Adrenal gland (tissue), 12 donors: Measurements from ENCODE around the gene OSBPL10. TPM values are rescaled to one million over a fixed set of nuclear protein-coding genes. Genes with fewer than 3 reads are reported as not detected.

ENCODE experiments used
- DNase-seq, 7 donors: peaks; one replicate each; pipeline ENCODE4 v3.0.0-alpha.2; 2019 to 2020
- H3K27ac ChIP-seq, 5 donors: fragments of 200-600 bp; sonication (generic) in 4 of 5; 1 replicate in 3 of 5; 2 replicates in 2 of 5; pipeline versions ENCODE4 v1.5.1 to v1.8.0; 2016 to 2020; ENCODE audit warnings: mild to moderate bottlenecking in 1 of 5
- H3K27me3 ChIP-seq: fragments of 200-600 bp; 2 replicates; pipeline ENCODE4 v1.8.0; 2021
- H3K36me3 ChIP-seq, 2 donors: fragments of 200-600 bp; replicated peaks in 1 of 2; 1 replicate in 1 of 2; 2 replicates in 1 of 2; pipeline versions ENCODE4 v1.5.1 to v1.8.0; 2018 to 2022
- H3K4me1 ChIP-seq, 2 donors: fragments of 200-600 bp; replicated peaks in 1 of 2; 1 replicate in 1 of 2; 2 replicates in 1 of 2; pipeline versions ENCODE4 v1.5.1 to v1.8.0; 2018 to 2021
- H3K4me3 ChIP-seq, 4 donors: fragments of 200-600 bp; sonication (generic) in 3 of 4; one replicate each; pipeline ENCODE4 v1.5.1; 2016 to 2018
- H3K9me3 ChIP-seq, 3 donors: fragments of 200-600 bp; sonication (generic) in 1 of 3; replicated peaks in 1 of 3; 1 replicate in 2 of 3; 2 replicates in 1 of 3; pipeline versions ENCODE4 v1.5.1 to v1.8.0; 2016 to 2021
- POLR2A ChIP-seq, 2 donors: fragments of 450-650 bp; IDR thresholded peaks; one replicate each; pipeline ENCODE4 v1.6.1; 2017; ENCODE audit warnings: antibody characterized with exemption in 2 of 2, mild to moderate bottlenecking in 2 of 2, moderate library complexity in 1 of 2
- WGBS, 4 donors: extraction: QIAGEN DNeasy Blood & Tissue Kit in 2 of 4; methylation state at CpG; one replicate each; pipeline versions ENCODE4 v1.1.5 to v1.1.7; 2013 to 2017; 5-methylcytosine and 5-hydroxymethylcytosine counted together
- intact Hi-C, 2 donors: fragments of 100-400 bp; cut with DNase I; formaldehyde crosslinking; loops; one replicate each; pipeline versions ENCODE4 v1.14.1 to v1.15.0; 2022 to 2023
- polyA plus RNA-seq, 3 donors: library from polyadenylated mRNA; stranded (reverse); fragments of 200-250 nt in 2 of 3; fragments of 350-450 nt in 1 of 3; fragmentation: Illumina TruSeq in 1 of 3; extraction: RNeasy Lipid Tissue Mini Kit (QIAGEN cat#74804) in 1 of 3; gene quantifications; one replicate each; pipeline ENCODE4 v1.2.3, GENCODE V29; 2013 to 2014
- total RNA-seq, 9 donors: library from RNA; depleted of rRNA in 4 of 9; stranded (reverse); fragments of >200 nt in 4 of 9; fragments of 120-200 nt in 1 of 9; fragmentation: NEBNext Ultra II Directional in 1 of 9; extraction: Animal tissue kit (Norgen Biotek cat#: 25700) in 1 of 9; gene quantifications; one replicate each; pipeline versions ENCODE4 v1.1.0 to v1.2.4, GENCODE V29; 2013 to 2023
- TF ChIP-seq, protein P1 (sequence below), 6 experiments: fragments of 450-650 bp in 4 of 6; fragments of 200-600 bp in 2 of 6; sonication (generic) in 1 of 6; IDR thresholded peaks; 1 replicate in 5 of 6; 2 replicates in 1 of 6; pipeline versions ENCODE4 v1.5.1 to v1.8.0; 2016 to 2021; ENCODE audit warnings: antibody characterized with exemption in 6 of 6, mild to moderate bottlenecking in 2 of 6, moderate library complexity in 1 of 6
- donor health status: healthy with polysubstance abuse.
- donor health status: Bipolar disorder and iron deficiency.
- donor health status: DM: yes; HTN: yes; CAD: no.
- donor health status: DM: no; HTN: no; CAD: no.
- donor health status: DM: no; HTN: no; CAD: no.
- donor health status: DM: yes; HTN: yes; CAD: no.

OSBPL10 gene
- total and polyA plus RNA-seq, 12 donors = 2.0 to 55.6 (median 9.4) TPM

DNA sequence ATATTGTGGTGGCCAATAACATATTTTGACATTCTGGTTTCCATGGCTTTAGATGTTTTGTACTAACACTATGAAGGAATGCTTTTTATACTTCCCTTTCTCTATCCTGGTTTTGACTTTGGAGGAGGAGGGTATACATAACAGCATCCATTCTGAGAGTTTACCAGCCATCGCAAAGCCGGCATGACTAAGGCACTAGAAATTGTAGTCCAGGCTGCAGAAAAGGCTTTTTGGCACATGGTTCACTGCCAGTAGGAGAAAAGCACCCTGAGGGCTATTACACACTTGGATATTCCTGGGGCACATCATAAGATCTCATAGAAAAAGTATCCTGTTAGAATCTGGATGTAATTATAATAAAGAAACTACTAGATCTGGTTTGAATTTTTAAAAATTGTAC is 346.6 kb downstream of the OSBPL10 start:
- H3K36me3 ChIP-seq = peaks cover 0 to 7% of the 10 kb centered on the region in 2 donors
- intact Hi-C loops = no loop called here
- H3K4me3 ChIP-seq = no peak overlapping the region
- WGBS, 4 donors = 94 to 100% (median 97%) methylated on average over 2 of the region's 2 CpGs
- H3K9me3 ChIP-seq = peaks cover 0 to 3% (median 0%) of the 10 kb centered on the region in 3 donors
- peaks cover 0 to 9% of the 10 kb centered on the region in 2 donors for H3K4me1 ChIP-seq
- TF ChIP-seq, protein P1, sequence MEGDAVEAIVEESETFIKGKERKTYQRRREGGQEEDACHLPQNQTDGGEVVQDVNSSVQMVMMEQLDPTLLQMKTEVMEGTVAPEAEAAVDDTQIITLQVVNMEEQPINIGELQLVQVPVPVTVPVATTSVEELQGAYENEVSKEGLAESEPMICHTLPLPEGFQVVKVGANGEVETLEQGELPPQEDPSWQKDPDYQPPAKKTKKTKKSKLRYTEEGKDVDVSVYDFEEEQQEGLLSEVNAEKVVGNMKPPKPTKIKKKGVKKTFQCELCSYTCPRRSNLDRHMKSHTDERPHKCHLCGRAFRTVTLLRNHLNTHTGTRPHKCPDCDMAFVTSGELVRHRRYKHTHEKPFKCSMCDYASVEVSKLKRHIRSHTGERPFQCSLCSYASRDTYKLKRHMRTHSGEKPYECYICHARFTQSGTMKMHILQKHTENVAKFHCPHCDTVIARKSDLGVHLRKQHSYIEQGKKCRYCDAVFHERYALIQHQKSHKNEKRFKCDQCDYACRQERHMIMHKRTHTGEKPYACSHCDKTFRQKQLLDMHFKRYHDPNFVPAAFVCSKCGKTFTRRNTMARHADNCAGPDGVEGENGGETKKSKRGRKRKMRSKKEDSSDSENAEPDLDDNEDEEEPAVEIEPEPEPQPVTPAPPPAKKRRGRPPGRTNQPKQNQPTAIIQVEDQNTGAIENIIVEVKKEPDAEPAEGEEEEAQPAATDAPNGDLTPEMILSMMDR (IDR thresholded peaks at IDR 0.05) = no peak
- no peak for TF ChIP-seq POLR2A (IDR thresholded peaks at IDR 0.05)
- DNase-seq = no peak
- no peak overlapping the region for H3K27ac ChIP-seq
- no peaks in the 10 kb centered on the region for H3K27me3 ChIP-seq

DNA sequence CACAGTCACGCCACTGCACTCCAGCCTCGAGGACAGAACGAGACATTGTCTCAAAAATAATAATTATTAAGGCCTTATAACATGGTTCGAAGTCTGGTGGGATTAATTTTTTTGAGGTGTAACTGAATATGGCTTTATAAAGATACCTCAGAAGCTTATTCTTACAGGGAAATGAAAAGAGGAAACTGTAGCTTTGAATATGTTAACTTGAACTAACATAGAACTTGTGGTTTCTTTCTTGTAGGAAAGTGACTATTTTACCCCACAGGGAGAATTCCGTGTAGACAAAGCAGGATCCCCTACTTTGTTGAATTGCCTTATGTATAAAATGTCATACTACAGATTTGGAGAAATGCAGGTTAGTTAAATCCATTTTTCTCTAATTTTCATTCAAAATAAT is 352.0 kb downstream of the OSBPL10 start:
- WGBS, 4 donors = 85 to 92% (median 89%) methylated on average over 5 of the region's 5 CpGs
- peaks cover 0 to 11% of the 10 kb centered on the region in 2 donors for H3K36me3 ChIP-seq
- no peak for TF ChIP-seq POLR2A (IDR thresholded peaks at IDR 0.05)
- TF ChIP-seq, protein P1 (IDR thresholded peaks at IDR 0.05) = no peak

DNA sequence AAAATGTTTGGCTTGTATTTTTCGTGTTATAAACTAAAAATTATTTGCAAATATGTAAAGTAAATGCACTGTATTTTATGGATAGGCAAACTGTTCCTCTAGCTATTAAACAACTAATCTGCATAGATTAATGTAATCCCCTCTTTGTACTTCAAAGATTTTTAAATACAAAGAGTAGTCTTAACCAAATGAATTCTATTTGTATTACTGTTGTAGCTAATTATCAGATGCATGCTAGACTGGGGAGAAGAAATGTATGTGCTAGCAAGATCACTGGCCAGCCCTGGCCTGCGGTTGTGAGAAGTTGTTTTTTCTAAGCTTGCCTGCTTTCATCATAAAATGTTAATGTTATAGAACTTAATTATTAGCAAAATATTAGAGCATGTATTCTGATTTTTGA is 355.7 kb downstream of the OSBPL10 start:
- H3K36me3 ChIP-seq = peaks cover 0 to 8% of the 10 kb centered on the region in 2 donors
- no peaks in the 10 kb centered on the region for H3K4me1 ChIP-seq
- TF ChIP-seq, protein P1 (IDR thresholded peaks at IDR 0.05) = no peak
- no peak for TF ChIP-seq POLR2A (IDR thresholded peaks at IDR 0.05)
- H3K27ac ChIP-seq = no peak overlapping the region
- WGBS, 4 donors = 91 to 98% (median 94%) methylated on average over 2 of the region's 2 CpGs
- H3K4me3 ChIP-seq = no peak overlapping the region
- intact Hi-C loops = no loop called here
- no peak for DNase-seq
- H3K27me3 ChIP-seq = no peaks in the 10 kb centered on the region
- H3K9me3 ChIP-seq = peaks cover 0 to under 1% (median 0%) of the 10 kb centered on the region in 3 donors

More for the DNA sequence above, 352.0 kb downstream of the OSBPL10 start:
- intact Hi-C loops = no loop called here
- Histone ChIP-seq H3K9me3 (peaks cover 0 to 3% (median 0%) of the 10 kb centered on the region in 3 donors), H3K27ac (no peak overlapping the region), H3K27me3 (no peaks in the 10 kb centered on the region), H3K4me1 (no peaks in the 10 kb centered on the region), H3K4me3 (no peak overlapping the region)
- no peak for DNase-seq

DNA sequence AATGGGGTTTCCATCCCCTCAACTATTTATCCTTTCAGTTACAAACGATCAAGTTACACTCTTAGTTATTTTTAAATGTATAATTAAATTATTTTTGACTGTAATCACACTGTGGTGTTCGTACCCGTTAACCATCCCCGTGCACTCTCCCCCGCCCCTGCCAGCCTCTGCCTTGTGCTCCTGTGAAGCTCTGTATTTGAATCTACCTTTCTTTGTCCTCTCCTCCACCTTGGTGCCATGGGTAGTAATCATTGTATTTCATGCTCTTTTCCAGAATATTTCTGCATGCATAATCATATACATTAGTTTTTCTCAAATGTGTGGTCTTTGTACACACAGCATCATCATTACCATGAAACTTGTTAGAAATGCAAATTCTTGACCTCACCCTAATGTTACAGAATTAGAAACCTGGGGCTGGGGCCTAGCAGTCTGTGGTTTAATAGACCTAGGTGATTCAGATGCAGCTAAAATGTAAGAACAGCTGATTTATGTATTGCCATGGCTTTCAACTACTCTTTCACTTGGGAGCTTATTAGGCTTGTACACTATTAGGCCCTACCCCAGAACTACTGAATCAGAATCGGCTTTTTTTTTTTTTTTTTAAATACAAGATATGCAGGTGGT is 356.9 kb downstream of the OSBPL10 start:
- 92 to 95% (median 93%) methylated on average over 6 of the region's 6 CpGs for WGBS, 4 donors
- intact Hi-C loops = no loop called here

More for the DNA sequence above, 356.9 kb downstream of the OSBPL10 start:
- H3K27me3 ChIP-seq = no peaks in the 10 kb centered on the region
- peaks cover 0 to 20% of the 10 kb centered on the region in 2 donors for H3K36me3 ChIP-seq
- H3K4me3 ChIP-seq = no peak overlapping the region
- DNase-seq = no peak
- H3K9me3 ChIP-seq = no peaks in the 10 kb centered on the region
- no peaks in the 10 kb centered on the region for H3K4me1 ChIP-seq
- no peak for TF ChIP-seq POLR2A (IDR thresholded peaks at IDR 0.05)
- TF ChIP-seq, protein P1 (IDR thresholded peaks at IDR 0.05) = no peak
- no peak overlapping the region for H3K27ac ChIP-seq
